HL-60 (cell line): ENCODE measurements around the gene ITGA5.

Experiments used
- DNase-seq, 2 experiments: peaks; one replicate each; pipeline ENCODE4 v3.0.0-alpha.2; 2010 to 2020; ENCODE audit warnings: low read depth in 1 of 2, low spot score in 1 of 2
- H3K27ac ChIP-seq: fragments of 250-450 bp; sonication (Bioruptor Pico); replicated peaks from 2 replicates; pipeline ENCODE4 v1.5.1; 2020; ENCODE audit warnings: mild to moderate bottlenecking, moderate library complexity
- H3K27me3 ChIP-seq: fragments of 250-450 bp; sonication (Bioruptor Pico); 2 replicates; pipeline ENCODE4 v1.5.1; 2021; ENCODE audit warnings: mild to moderate bottlenecking, moderate library complexity; ENCODE audit not compliant: insufficient read depth, poor library complexity, severe bottlenecking
- H3K4me3 ChIP-seq: replicated peaks from 2 replicates; pipeline ENCODE4 v1.5.1; 2011; ENCODE audit warnings: mild to moderate bottlenecking, control low read depth, low read length; ENCODE audit not compliant: insufficient read depth
- CTCF ChIP-seq: IDR thresholded peaks from one replicate; pipeline ENCODE4 v1.5.1; 2011; ENCODE audit warnings: low read length, control low read depth, inconsistent platforms; ENCODE audit not compliant: insufficient read depth
- GABPA ChIP-seq: IDR thresholded peaks from 2 replicates; pipeline ENCODE4 v1.6.1; 2012; ENCODE audit warnings: low read depth
- POLR2AphosphoS5 ChIP-seq: IDR thresholded peaks from 2 replicates; pipeline ENCODE4 v1.6.1; 2012; ENCODE audit warnings: low read depth
- REST ChIP-seq: IDR thresholded peaks from 2 replicates; pipeline ENCODE4 v1.6.1; 2012; ENCODE audit warnings: low read depth; ENCODE audit not compliant: insufficient replicate concordance
- SPI1 ChIP-seq: IDR thresholded peaks from 2 replicates; pipeline ENCODE4 v1.6.1; 2012; ENCODE audit warnings: low read depth, mild to moderate bottlenecking, borderline replicate concordance

The ITGA5 gene

DNA sequence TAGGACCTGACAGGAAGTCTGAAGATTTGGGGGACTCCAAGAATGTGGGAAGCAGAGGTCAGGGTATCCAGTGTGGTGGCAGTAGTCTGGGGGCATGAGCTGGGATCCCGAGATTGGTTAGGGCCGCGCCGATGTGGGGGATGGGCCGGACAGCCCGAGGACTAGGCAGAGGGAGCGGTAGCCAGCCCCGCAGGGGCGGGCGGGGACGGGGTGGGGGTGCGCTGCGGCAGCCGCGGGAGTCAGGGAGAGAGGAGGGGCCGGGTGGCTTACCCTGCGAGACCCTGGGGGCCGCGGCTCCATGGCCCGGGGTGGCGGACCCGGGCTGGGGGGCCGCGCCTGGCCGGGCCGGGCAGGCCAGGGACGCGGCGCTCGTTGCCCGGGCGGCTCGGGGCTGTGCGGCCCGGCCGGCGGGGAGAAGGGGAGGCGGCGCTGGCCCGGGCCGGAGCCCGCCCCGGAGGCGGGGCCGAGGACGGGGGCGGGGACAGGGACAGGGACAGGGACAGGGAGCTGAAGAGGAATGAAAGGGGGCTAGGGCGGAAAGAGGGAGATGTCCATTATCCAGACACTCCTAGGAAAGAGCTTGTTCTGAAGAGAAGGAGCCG lies 40.2 kb downstream of the ITGA5 start:
- Histone ChIP-seq H3K4me3 (no peak overlapping the region), H3K27ac (no peak overlapping the region), H3K27me3 (no peaks in the 10 kb centered on the region)
- TF ChIP-seq REST (no peak), GABPA (no peak), SPI1 (no peak), POLR2AphosphoS5 (no peak), CTCF (no peak)
- DNase-seq, result no peak

- DNase-seq, result no peak
- H3K27me3 ChIP-seq, result no peaks in the 10 kb centered on the region
- H3K27ac ChIP-seq, result no peak overlapping the region
- TF ChIP-seq GABPA (no peak), POLR2AphosphoS5 (no peak), REST (no peak), CTCF (no peak), SPI1 (no peak)
- H3K4me3 ChIP-seq, result no peak overlapping the region
Observed at GRCh38 chr12:54377797-54378515, 41.1 kb downstream of the ITGA5 start.

DNA sequence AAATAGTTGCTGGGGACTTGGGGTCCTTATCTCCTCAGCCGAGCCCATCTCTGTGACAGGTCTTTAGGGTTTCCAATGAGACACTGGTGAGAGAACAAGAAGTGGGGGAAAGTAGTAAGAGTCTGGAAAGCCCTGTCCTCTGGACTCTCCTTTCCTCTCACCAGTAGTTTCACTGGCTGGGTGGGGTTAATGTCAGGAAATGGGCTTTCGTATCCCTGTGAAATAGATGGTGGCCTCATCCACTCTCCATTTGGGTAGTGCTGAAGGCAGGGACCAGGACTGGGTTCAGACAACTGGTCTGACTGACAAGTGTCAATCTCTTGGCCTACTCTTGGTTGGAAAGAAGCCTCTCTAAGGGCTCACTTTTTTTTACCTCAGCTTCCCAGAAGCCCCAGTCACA lies 42.1 kb downstream of the ITGA5 start:
- no peaks in the 10 kb centered on the region for H3K27me3 ChIP-seq
- no peak overlapping the region for H3K4me3 ChIP-seq
- TF ChIP-seq REST (peak; percentile 47), CTCF (no peak), SPI1 (no peak), POLR2AphosphoS5 (no peak)
- DNase-seq, result no peak
- H3K27ac ChIP-seq, result no peak overlapping the region
